ENCODE data around the gene ENTPD8.
A peak's percentile ranks its signal among the peaks of the same experiment; 100 is the strongest.
"Not testable (repeated sequence)": the region's sequence is repeated elsewhere in the genome, so short reads cannot be mapped to it uniquely, and the experiment has no call there.

Gene ENTPD8

DNA sequence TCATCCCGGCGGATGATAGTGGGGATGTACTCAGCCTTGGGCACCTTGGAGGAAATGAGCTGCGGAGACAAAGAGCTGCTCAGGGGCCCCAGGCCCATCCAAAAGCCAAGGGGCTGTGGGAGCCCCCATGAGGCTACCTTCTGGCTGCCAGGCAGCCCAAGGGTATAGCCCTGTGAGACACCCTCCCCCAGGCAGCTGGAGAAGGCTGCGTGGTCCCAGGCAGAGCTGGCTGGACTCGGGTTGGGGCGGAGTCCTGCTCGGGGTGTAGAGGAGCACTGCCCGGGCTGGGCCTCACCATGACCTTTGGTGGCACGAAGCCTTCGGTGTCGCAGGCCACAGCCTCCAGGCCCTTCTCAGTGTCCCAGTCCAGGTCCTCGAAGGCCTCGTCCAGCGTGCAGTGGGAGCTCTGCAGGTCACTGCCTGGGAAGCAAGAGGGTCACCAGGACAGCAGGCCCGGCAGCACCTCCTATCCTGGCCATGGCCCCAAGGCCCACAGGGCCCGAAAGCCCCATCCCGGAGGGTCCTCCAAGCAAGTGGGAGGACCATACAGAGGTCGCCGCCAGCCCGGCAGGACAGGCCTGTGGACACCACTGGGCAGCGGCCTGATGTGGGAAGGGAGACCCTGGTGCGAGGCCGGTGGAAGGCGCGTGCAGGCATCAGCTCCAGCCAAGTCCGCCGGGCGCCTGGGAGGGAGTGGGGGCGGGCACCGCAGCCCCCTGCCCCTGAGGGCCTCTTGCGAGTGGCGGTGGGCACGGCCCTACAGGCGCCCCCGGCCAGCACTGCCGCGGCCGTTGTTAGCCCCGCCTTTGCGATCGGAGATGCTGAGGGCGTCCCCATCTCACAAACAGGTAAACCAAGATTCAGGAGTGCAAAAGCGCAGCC lies 11.8 kb upstream of the ENTPD8 start:
- H4K5ac ChIP-seq (ENCODE audit: low read length) = no peak overlapping the region
- no peak overlapping the region for H4K8ac ChIP-seq (ENCODE audit: low read depth, low read length)
- H2BK120ac ChIP-seq (ENCODE audit: low read depth, low read length) = no peak overlapping the region
- H3K27me3 ChIP-seq (ENCODE audit: insufficient read depth, low read length, poor library complexity) = no peaks in the 10 kb centered on the region
- no peak for DNase-seq
- H3K23ac ChIP-seq (ENCODE audit: low read length) = no peak overlapping the region
- no peak overlapping the region for H3K4me3 ChIP-seq (ENCODE audit: low read length)
- no CpG with 5 or more reads among the region's 43 CpGs for WGBS (ENCODE audit: extremely low coverage, insufficient coverage, low lambda C conversion rate)
- H3K4me2 ChIP-seq (ENCODE audit: low read length) = peak overlapping the region; percentile 50
- H3K36me3 ChIP-seq (ENCODE audit: control insufficient read depth, insufficient read depth, low read length) = peaks cover 2% of the 10 kb centered on the region
- H2BK5ac ChIP-seq (ENCODE audit: low read length) = no peak overlapping the region
- no peak overlapping the region for H2BK15ac ChIP-seq (replicated peaks; ENCODE audit: low read depth)
- H3K9ac ChIP-seq (ENCODE audit: low read length) = peak overlapping the region; percentile 30
- H3K79me2 ChIP-seq (ENCODE audit: control insufficient read depth, insufficient read depth, low read length) = no peaks in the 10 kb centered on the region
- no peak overlapping the region for H2AK5ac ChIP-seq (ENCODE audit: low read length)
- no peaks in the 10 kb centered on the region for H3K79me1 ChIP-seq (ENCODE audit: low read length)
- H3K18ac ChIP-seq (ENCODE audit: low read length) = peak overlapping the region; percentile 43
- peak overlapping the region; percentile 65 for H3K56ac ChIP-seq (ENCODE audit: low read length)
- H3K27ac ChIP-seq (ENCODE audit: low read depth, low read length) = no peak overlapping the region
- peaks cover 4% of the 10 kb centered on the region for H3K4me1 ChIP-seq (ENCODE audit: control insufficient read depth, low read depth, low read length)
- H3K4ac ChIP-seq (ENCODE audit: low read depth, low read length) = no peak overlapping the region

DNA sequence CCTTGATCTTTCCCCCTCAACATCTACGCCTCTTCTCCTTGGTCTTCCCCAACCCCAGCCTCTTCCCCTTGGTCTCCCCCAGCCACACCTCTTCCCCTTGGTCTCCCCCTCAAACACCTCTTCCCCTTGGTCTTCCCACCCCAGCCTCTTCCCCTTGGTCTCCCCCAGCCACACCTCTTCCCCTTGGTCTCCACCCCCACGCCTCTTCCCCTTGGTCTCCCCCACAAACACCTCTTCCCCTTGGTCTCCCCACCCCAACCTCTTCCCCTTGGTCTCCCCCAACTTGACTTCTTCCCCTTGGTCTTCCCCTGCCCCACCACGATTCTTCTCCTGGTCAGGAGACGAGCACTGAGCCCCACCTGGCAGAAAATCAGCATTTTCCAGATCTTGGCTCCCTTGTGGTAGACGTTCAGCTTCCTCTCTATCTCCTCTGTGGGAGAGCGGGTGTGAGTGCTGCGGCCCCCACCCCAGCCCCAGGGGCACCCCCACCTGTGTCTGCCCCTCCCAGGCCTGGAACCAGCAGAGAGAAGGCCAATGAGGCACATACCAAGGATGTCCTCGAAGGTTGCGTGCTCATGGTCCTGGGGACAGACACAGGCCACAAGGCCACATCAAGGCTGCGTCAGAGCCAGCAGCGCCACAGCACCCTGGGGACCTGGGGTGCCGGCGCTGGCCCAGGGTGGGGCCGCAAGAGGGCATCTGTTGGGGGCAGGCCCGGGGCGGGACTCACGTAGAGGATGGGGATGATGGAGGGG lies 11.0 kb upstream of the ENTPD8 start:
- Histone ChIP-seq H2BK120ac (ENCODE audit: low read depth, low read length) (no peak overlapping the region), H3K4me3 (ENCODE audit: low read length) (no peak overlapping the region), H3K36me3 (ENCODE audit: control insufficient read depth, insufficient read depth, low read length) (peaks cover 2% of the 10 kb centered on the region), H3K27me3 (ENCODE audit: insufficient read depth, low read length, poor library complexity) (no peaks in the 10 kb centered on the region), H3K18ac (ENCODE audit: low read length) (no peak overlapping the region), H3K56ac (ENCODE audit: low read length) (no peak overlapping the region), H4K5ac (ENCODE audit: low read length) (no peak overlapping the region), H3K27ac (ENCODE audit: low read depth, low read length) (no peak overlapping the region), H2BK15ac (replicated peaks; ENCODE audit: low read depth) (no peak overlapping the region), H3K4ac (ENCODE audit: low read depth, low read length) (no peak overlapping the region), H3K23ac (ENCODE audit: low read length) (no peak overlapping the region), H4K8ac (ENCODE audit: low read depth, low read length) (no peak overlapping the region), H2AK5ac (ENCODE audit: low read length) (no peak overlapping the region), H3K4me2 (ENCODE audit: low read length) (no peak overlapping the region), H3K79me2 (ENCODE audit: control insufficient read depth, insufficient read depth, low read length) (no peaks in the 10 kb centered on the region), H2BK5ac (ENCODE audit: low read length) (no peak overlapping the region), H3K9ac (ENCODE audit: low read length) (no peak overlapping the region), H3K4me1 (ENCODE audit: control insufficient read depth, low read depth, low read length) (peaks cover 4% of the 10 kb centered on the region), H3K79me1 (ENCODE audit: low read length) (no peaks in the 10 kb centered on the region)
- WGBS (ENCODE audit: extremely low coverage, insufficient coverage, low lambda C conversion rate) = no CpG with 5 or more reads among the region's 17 CpGs
- DNase-seq = no peak

DNA sequence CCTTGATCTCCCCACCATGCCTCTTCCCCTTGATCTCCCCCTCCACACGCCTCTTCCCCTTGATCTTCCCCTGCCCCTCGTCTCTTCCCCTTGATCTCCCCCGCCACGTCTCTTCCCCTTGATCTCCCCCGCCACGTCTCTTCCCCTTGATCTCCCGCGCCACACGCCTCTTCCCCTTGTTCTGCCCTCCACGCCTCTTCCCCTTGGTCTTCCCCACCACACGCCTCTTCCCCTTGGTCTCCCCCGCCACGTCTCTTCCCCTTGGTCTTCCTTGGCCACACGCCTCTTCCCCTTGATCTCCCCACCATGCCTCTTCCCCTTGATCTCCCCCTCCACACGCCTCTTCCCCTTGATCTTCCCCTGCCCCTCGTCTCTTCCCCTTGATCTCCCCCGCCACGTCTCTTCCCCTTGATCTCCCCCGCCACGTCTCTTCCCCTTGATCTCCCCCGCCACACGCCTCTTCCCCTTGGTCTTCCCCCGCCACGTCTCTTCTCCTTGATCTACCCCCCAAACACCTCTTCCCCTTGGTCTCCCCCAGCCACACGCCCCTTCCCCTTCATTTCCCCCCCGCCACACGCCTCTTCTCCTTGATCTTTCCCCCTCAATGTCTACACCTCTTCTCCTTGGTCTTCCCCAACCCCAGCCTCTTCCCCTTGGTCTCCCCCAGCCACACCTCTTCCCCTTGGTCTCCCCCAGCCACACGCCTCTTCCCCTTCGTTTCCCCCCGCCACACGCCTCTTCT lies 10.3 kb upstream of the ENTPD8 start:
- H3K27me3 ChIP-seq (ENCODE audit: insufficient read depth, low read length, poor library complexity); H3K4me3 ChIP-seq (ENCODE audit: low read length); H3K36me3 ChIP-seq (ENCODE audit: control insufficient read depth, insufficient read depth, low read length); H3K9ac ChIP-seq (ENCODE audit: low read length); H3K4ac ChIP-seq (ENCODE audit: low read depth, low read length); H3K23ac ChIP-seq (ENCODE audit: low read length); H4K8ac ChIP-seq (ENCODE audit: low read depth, low read length); H3K4me2 ChIP-seq (ENCODE audit: low read length); DNase-seq; H2AK5ac ChIP-seq (ENCODE audit: low read length); H3K79me2 ChIP-seq (ENCODE audit: control insufficient read depth, insufficient read depth, low read length); H4K5ac ChIP-seq (ENCODE audit: low read length); H3K4me1 ChIP-seq (ENCODE audit: control insufficient read depth, low read depth, low read length); H3K56ac ChIP-seq (ENCODE audit: low read length); H3K79me1 ChIP-seq (ENCODE audit: low read length); H3K18ac ChIP-seq (ENCODE audit: low read length); H3K27ac ChIP-seq (ENCODE audit: low read depth, low read length); H2BK5ac ChIP-seq (ENCODE audit: low read length); H2BK15ac ChIP-seq (replicated peaks; ENCODE audit: low read depth); H2BK120ac ChIP-seq (ENCODE audit: low read depth, low read length): not testable (repeated sequence)
- WGBS (ENCODE audit: extremely low coverage, insufficient coverage, low lambda C conversion rate) = 100% methylated on average over 3 of the region's 31 CpGs

DNA sequence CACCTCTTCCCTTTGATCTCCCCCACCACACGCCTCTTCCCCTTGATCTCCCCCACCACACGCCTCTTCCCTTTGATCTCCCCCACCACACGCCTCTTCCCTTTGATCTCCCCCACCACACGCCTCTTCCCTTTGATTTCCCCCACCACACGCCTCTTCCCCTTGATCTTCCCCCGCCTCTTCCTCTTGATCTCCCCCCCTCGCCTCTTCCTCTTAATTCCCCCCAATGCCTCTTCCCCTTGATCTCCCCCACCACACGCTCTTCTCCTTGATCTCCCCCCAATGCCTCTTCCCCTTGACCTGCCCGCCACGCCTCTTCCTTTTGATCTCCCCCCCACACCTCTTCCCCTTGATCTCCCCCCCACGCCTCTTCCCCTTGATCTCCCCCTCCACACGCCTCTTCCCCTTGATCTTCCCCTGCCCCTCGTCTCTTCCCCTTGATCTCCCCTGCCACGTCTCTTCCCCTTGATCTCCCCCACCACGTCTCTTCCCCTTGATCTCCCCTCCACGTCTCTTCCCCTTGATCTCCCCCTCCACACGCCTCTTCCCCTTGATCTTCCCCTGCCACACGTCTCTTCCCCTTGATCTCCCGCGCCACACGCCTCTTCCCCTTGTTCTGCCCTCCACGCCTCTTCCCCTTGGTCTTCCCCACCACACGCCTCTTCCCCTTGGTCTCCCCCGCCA lies 9.5 kb upstream of the ENTPD8 start:
- H3K4me2 ChIP-seq (ENCODE audit: low read length); H3K23ac ChIP-seq (ENCODE audit: low read length); H2BK5ac ChIP-seq (ENCODE audit: low read length); H3K4ac ChIP-seq (ENCODE audit: low read depth, low read length); H3K4me1 ChIP-seq (ENCODE audit: control insufficient read depth, low read depth, low read length); H2BK120ac ChIP-seq (ENCODE audit: low read depth, low read length); H2AK5ac ChIP-seq (ENCODE audit: low read length); H3K27me3 ChIP-seq (ENCODE audit: insufficient read depth, low read length, poor library complexity); H4K5ac ChIP-seq (ENCODE audit: low read length); H3K27ac ChIP-seq (ENCODE audit: low read depth, low read length); H3K79me1 ChIP-seq (ENCODE audit: low read length); H3K56ac ChIP-seq (ENCODE audit: low read length); H3K9ac ChIP-seq (ENCODE audit: low read length); H2BK15ac ChIP-seq (replicated peaks; ENCODE audit: low read depth); H3K18ac ChIP-seq (ENCODE audit: low read length); DNase-seq; H4K8ac ChIP-seq (ENCODE audit: low read depth, low read length); H3K36me3 ChIP-seq (ENCODE audit: control insufficient read depth, insufficient read depth, low read length); H3K4me3 ChIP-seq (ENCODE audit: low read length); H3K79me2 ChIP-seq (ENCODE audit: control insufficient read depth, insufficient read depth, low read length): not testable (repeated sequence)
- WGBS (ENCODE audit: extremely low coverage, insufficient coverage, low lambda C conversion rate) = no CpG with 5 or more reads among the region's 24 CpGs

DNA sequence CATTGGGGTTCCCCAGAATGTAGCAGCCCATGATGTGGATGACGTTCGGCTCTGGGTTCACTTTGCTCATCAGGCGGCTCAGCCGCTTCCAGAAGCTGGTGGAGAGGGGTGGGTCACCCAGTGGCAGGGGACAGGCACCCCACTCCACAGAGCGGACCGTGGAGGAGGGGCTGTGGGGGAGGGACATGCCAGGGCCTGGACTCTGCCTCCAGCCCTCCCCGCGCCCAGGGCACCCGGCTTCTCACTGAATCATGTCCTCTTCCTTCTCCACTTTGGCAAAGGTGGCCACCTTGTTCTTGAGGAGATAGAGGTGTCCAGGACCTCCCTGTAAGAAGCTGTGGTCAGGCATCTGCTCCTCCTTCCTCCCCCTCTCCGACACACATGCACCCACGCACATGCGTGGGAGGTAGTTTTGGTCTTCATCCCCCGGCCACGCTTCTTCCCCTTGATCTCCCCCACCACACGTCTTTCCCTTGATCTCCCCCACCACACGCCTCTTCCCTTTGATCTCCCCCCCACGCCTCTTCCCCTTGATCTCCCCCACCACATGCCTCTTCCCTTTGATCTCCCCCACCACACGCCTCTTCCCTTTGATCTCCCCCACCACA lies 8.9 kb upstream of the ENTPD8 start:
- H3K79me2 ChIP-seq (ENCODE audit: control insufficient read depth, insufficient read depth, low read length) = no peaks in the 10 kb centered on the region
- peaks cover 4% of the 10 kb centered on the region for H3K4me1 ChIP-seq (ENCODE audit: control insufficient read depth, low read depth, low read length)
- no peak overlapping the region for H3K4me2 ChIP-seq (ENCODE audit: low read length)
- WGBS (ENCODE audit: extremely low coverage, insufficient coverage, low lambda C conversion rate) = no CpG with 5 or more reads among the region's 18 CpGs
- no peaks in the 10 kb centered on the region for H3K79me1 ChIP-seq (ENCODE audit: low read length)
- no peak overlapping the region for H3K27ac ChIP-seq (ENCODE audit: low read depth, low read length)
- H3K4me3 ChIP-seq (ENCODE audit: low read length) = no peak overlapping the region
- no peak overlapping the region for H3K9ac ChIP-seq (ENCODE audit: low read length)
- peaks cover 2% of the 10 kb centered on the region for H3K36me3 ChIP-seq (ENCODE audit: control insufficient read depth, insufficient read depth, low read length)
- H3K23ac ChIP-seq (ENCODE audit: low read length) = no peak overlapping the region
- DNase-seq = no peak
- no peak overlapping the region for H2BK5ac ChIP-seq (ENCODE audit: low read length)
- no peak overlapping the region for H2AK5ac ChIP-seq (ENCODE audit: low read length)
- no peak overlapping the region for H4K5ac ChIP-seq (ENCODE audit: low read length)
- no peak overlapping the region for H4K8ac ChIP-seq (ENCODE audit: low read depth, low read length)
- H3K56ac ChIP-seq (ENCODE audit: low read length) = no peak overlapping the region
- no peak overlapping the region for H2BK15ac ChIP-seq (replicated peaks; ENCODE audit: low read depth)
- H3K18ac ChIP-seq (ENCODE audit: low read length) = no peak overlapping the region
- H2BK120ac ChIP-seq (ENCODE audit: low read depth, low read length) = no peak overlapping the region
- no peak overlapping the region for H3K4ac ChIP-seq (ENCODE audit: low read depth, low read length)
- H3K27me3 ChIP-seq (ENCODE audit: insufficient read depth, low read length, poor library complexity) = no peaks in the 10 kb centered on the region

Measured in mesendoderm (in vitro differentiated cells).